ENCODE results near the gene TENM3.
"Not testable (repeated sequence)": the region's sequence is repeated elsewhere in the genome, so short reads cannot be mapped to it uniquely, and the experiment has no call there.

The TENM3 gene

GRCh38 chr4:182243204-182243603 is at the start of gene TENM3:
Gene TENM3 (plus strand): TSS chr4:182243402. CDS start chr4:182324021, 80,619 bp downstream.
- not testable (repeated sequence) for DNase-seq

- no peak for DNase-seq
Observed at GRCh38 chr4:182194091-182194824, 48.9 kb upstream of the TENM3 start.

GRCh38 chr4:182197611-182198010 is 45.6 kb upstream of the TENM3 start:
- no peak for DNase-seq

GRCh38 chr4:182201871-182202270 is 41.3 kb upstream of the TENM3 start:
- DNase-seq, result no peak

- DNase-seq, result no peak
Observed at GRCh38 chr4:182202650-182203049, 40.6 kb upstream of the TENM3 start.

- DNase-seq, result no peak
Observed at GRCh38 chr4:182203872-182204411, 39.3 kb upstream of the TENM3 start.

- DNase-seq, result no peak
Observed at GRCh38 chr4:182205306-182205705, 37.9 kb upstream of the TENM3 start.

GRCh38 chr4:182206266-182206665 is 36.9 kb upstream of the TENM3 start:
- no peak for DNase-seq

GRCh38 chr4:182206916-182207315 is 36.3 kb upstream of the TENM3 start:
- no peak for DNase-seq

- no peak for DNase-seq
Observed at GRCh38 chr4:182207830-182208396, 35.3 kb upstream of the TENM3 start.

GRCh38 chr4:182208526-182209050 is 34.6 kb upstream of the TENM3 start:
- DNase-seq, result no peak

- DNase-seq, result no peak
Observed at GRCh38 chr4:182212211-182212761, 30.9 kb upstream of the TENM3 start.

GRCh38 chr4:182213004-182213403 is 30.2 kb upstream of the TENM3 start:
- DNase-seq, result no peak

GRCh38 chr4:182215148-182215547 is 28.1 kb upstream of the TENM3 start:
- DNase-seq, result no peak

GRCh38 chr4:182216005-182216404 is 27.2 kb upstream of the TENM3 start:
- DNase-seq, result no peak

- DNase-seq, result no peak
Observed at GRCh38 chr4:182219411-182220056, 23.7 kb upstream of the TENM3 start.

GRCh38 chr4:182221987-182222386 is 21.2 kb upstream of the TENM3 start:
- no peak for DNase-seq

GRCh38 chr4:182222766-182223165 is 20.4 kb upstream of the TENM3 start:
- DNase-seq, result no peak

GRCh38 chr4:182223708-182224107 is 19.5 kb upstream of the TENM3 start:
- no peak for DNase-seq

GRCh38 chr4:182224192-182224850 is 18.9 kb upstream of the TENM3 start:
- DNase-seq, result no peak

- no peak for DNase-seq
Observed at GRCh38 chr4:182225257-182225852, 17.8 kb upstream of the TENM3 start.

GRCh38 chr4:182227611-182228010 is 15.6 kb upstream of the TENM3 start:
- DNase-seq, result no peak
